Activated CD8-positive, alpha-beta memory T cell treated with anti-CD3 and anti-CD28 coated beads for 36 hours (primary cell): ENCODE data around the gene OPRM1. TPM values are rescaled to one million over a fixed set of nuclear protein-coding genes. Genes with fewer than 3 reads are reported as not detected.
"Not testable (repeated sequence)": the region's sequence is repeated elsewhere in the genome, so short reads cannot be mapped to it uniquely, and the experiment has no call there.

Experiments used
- CTCF ChIA-PET: fragments of 350-600 bp; sonication (Branson Sonifier 250); formaldehyde crosslinking; loops from one replicate; lab custom pipeline; 2021; ENCODE audit warnings: antibody characterized with exemption; lab: Charles Lee
- POLR2A ChIA-PET: fragments of 350-600 bp; sonication (Branson Sonifier 250); formaldehyde crosslinking; loops from one replicate; lab custom pipeline; 2021; ENCODE audit warnings: antibody characterized with exemption; lab: Charles Lee
- total RNA-seq, 2 experiments: library from RNA; stranded (reverse); gene quantifications; one replicate each; pipeline ENCODE4 v1.2.3, GENCODE V29; 2021

The OPRM1 gene
- total RNA-seq, 2 experiments from 2014 or later = not detected

- CTCF ChIA-PET = no interaction called here
- POLR2A ChIA-PET = no interaction called here
Observed at GRCh38 chr6:154134471-154135147, 95.6 kb downstream of the OPRM1 start.

GRCh38 chr6:154138793-154139192 lies 99.8 kb downstream of the OPRM1 start:
- ChIA-PET CTCF (interaction anchor here (1.9 kb wide), 1 partner anchor 16 kb away, joined by 5 read pairs; no protein-coding TSS in a partner anchor), POLR2A (no interaction called here)

- ChIA-PET CTCF (interaction anchor here (1.9 kb wide), 1 partner anchor 14 kb away, joined by 5 read pairs; no protein-coding TSS in a partner anchor), POLR2A (interaction anchor here (0.7 kb wide), 1 partner anchor 375 kb away, joined by 4 read pairs; no protein-coding TSS in a partner anchor)
Observed at GRCh38 chr6:154139892-154140291, 100.9 kb downstream of the OPRM1 start.

- ChIA-PET POLR2A (no interaction called here), CTCF (interaction anchor here (1.9 kb wide), 1 partner anchor 14 kb away, joined by 5 read pairs; no protein-coding TSS in a partner anchor)
Observed at GRCh38 chr6:154140743-154141142, 101.7 kb downstream of the OPRM1 start.

GRCh38 chr6:154143753-154144152 lies 104.7 kb downstream of the OPRM1 start:
- CTCF ChIA-PET = no interaction called here
- POLR2A ChIA-PET = no interaction called here

GRCh38 chr6:154154389-154154967 lies 115.4 kb downstream of the OPRM1 start:
- CTCF ChIA-PET = interaction anchor here (0.7 to 6.4 kb wide), 10 partner anchors 10 to 201 kb away, joined by 3 to 41 read pairs (median 4); no protein-coding TSS in a partner anchor
- POLR2A ChIA-PET = no interaction called here

GRCh38 chr6:154156135-154156896 lies 117.3 kb downstream of the OPRM1 start:
- POLR2A ChIA-PET = no interaction called here
- CTCF ChIA-PET = interaction anchor here (0.6 to 6.4 kb wide), 5 partner anchors 13 to 601 kb away, joined by 3 to 41 read pairs (median 4); no protein-coding TSS in a partner anchor

- ChIA-PET CTCF (interaction anchor here (0.6 to 6.4 kb wide), 6 partner anchors 12 to 600 kb away, joined by 3 to 41 read pairs (median 4); no protein-coding TSS in a partner anchor), POLR2A (interaction anchor here (0.8 kb wide), 1 partner anchor 85 kb away, joined by 3 read pairs; no protein-coding TSS in a partner anchor)
Observed at GRCh38 chr6:154157082-154157481, 118.0 kb downstream of the OPRM1 start.

GRCh38 chr6:154157706-154158105 lies 118.7 kb downstream of the OPRM1 start:
- POLR2A ChIA-PET = interaction anchor here (0.5 to 0.8 kb wide), 3 partner anchors 84 to 178 kb away, joined by 3 to 5 read pairs (median 5); no protein-coding TSS in a partner anchor
- CTCF ChIA-PET = interaction anchor here (1.5 to 6.4 kb wide), 2 partner anchors 120 to 213 kb away, joined by 3 to 41 read pairs; no protein-coding TSS in a partner anchor

GRCh38 chr6:154159126-154159525 lies 120.1 kb downstream of the OPRM1 start:
- CTCF ChIA-PET = no interaction called here

GRCh38 chr6:154161689-154162088 lies 122.6 kb downstream of the OPRM1 start:
- CTCF ChIA-PET = interaction anchor here (0.6 to 0.9 kb wide), 2 partner anchors 23 to 1201 kb away, joined by 3 to 4 read pairs; no protein-coding TSS in a partner anchor
- POLR2A ChIA-PET = no interaction called here

More at GRCh38 chr6:154159126-154159525, 120.1 kb downstream of the OPRM1 start:
- POLR2A ChIA-PET = no interaction called here

- ChIA-PET CTCF (interaction anchor here (1.1 to 1.6 kb wide), 3 partner anchors 9 to 113 kb away, joined by 3 to 4 read pairs (median 3); no protein-coding TSS in a partner anchor), POLR2A (no interaction called here)
Observed at GRCh38 chr6:154164397-154164796, 125.4 kb downstream of the OPRM1 start.

- CTCF ChIA-PET = interaction anchor here (1.1 to 1.6 kb wide), 2 partner anchors 82 to 112 kb away, joined by 3 to 4 read pairs; no protein-coding TSS in a partner anchor
- POLR2A ChIA-PET = no interaction called here
Observed at GRCh38 chr6:154165478-154165877, 126.4 kb downstream of the OPRM1 start.

- ChIA-PET CTCF (no interaction called here), POLR2A (no interaction called here)
Observed at GRCh38 chr6:154166140-154166539, 127.1 kb downstream of the OPRM1 start.

GRCh38 chr6:154167126-154167525 lies 128.1 kb downstream of the OPRM1 start:
- ChIA-PET CTCF (no interaction called here), POLR2A (no interaction called here)

GRCh38 chr6:154169193-154169847 lies 130.3 kb downstream of the OPRM1 start:
- POLR2A ChIA-PET = no interaction called here
- CTCF ChIA-PET = interaction anchor here (0.9 kb wide), 1 partner anchor 12 kb away, joined by 3 read pairs; no protein-coding TSS in a partner anchor

- ChIA-PET CTCF (interaction anchor here (0.9 kb wide), 2 partner anchors 13 to 19 kb away, joined by 3 read pairs; no protein-coding TSS in a partner anchor), POLR2A (no interaction called here)
Observed at GRCh38 chr6:154170106-154170505, 131.1 kb downstream of the OPRM1 start.

- CTCF ChIA-PET, POLR2A ChIA-PET: not testable (repeated sequence)
Observed at GRCh38 chr6:154172393-154172792, 133.4 kb downstream of the OPRM1 start.
